ENCODE results near the gene CYP46A1.
"Not testable (repeated sequence)": the region's sequence is repeated elsewhere in the genome, so short reads cannot be mapped to it uniquely, and the experiment has no call there.

The CYP46A1 gene

GRCh38 chr14:99760817-99761216, 76.7 kb downstream of the CYP46A1 start:
- DNase-seq, result no peak

GRCh38 chr14:99762911-99763310, 78.8 kb downstream of the CYP46A1 start:
- DNase-seq, result not testable (repeated sequence)

- no peak for DNase-seq
Observed at GRCh38 chr14:99763527-99764221, 79.6 kb downstream of the CYP46A1 start.

GRCh38 chr14:99764222-99764706, 80.2 kb downstream of the CYP46A1 start:
- DNase-seq, result no peak

- DNase-seq, result no peak
Observed at GRCh38 chr14:99768381-99768780, 84.3 kb downstream of the CYP46A1 start.

- DNase-seq, result no peak
Observed at GRCh38 chr14:99769123-99769522, 85.0 kb downstream of the CYP46A1 start.

- DNase-seq, result no peak
Observed at GRCh38 chr14:99769799-99770198, 85.7 kb downstream of the CYP46A1 start.

GRCh38 chr14:99772371-99773283, 88.5 kb downstream of the CYP46A1 start:
- no peak for DNase-seq

GRCh38 chr14:99773521-99774497, 89.7 kb downstream of the CYP46A1 start:
- no peak for DNase-seq

- DNase-seq, result no peak
Observed at GRCh38 chr14:99774556-99775307, 90.6 kb downstream of the CYP46A1 start.

- no peak for DNase-seq
Observed at GRCh38 chr14:99775351-99775750, 91.3 kb downstream of the CYP46A1 start.

All from NCI-H187 (cell line).